IMR-90 (cell line): Measurements from ENCODE around the gene WNT10A. TPM values are rescaled to one million over a fixed set of nuclear protein-coding genes. Genes with fewer than 3 reads are reported as not detected.

Experiments
- ATAC-seq: fragments of 200-7000 bp; cut with Tn5 transposase; 2 replicates; pipeline ENCODE4 v1.9.1; 2020; ENCODE audit warnings: low read depth, mild to moderate bottlenecking, moderate library complexity
- BruUV-seq: library from RNA; stranded (reverse); fragments of 400-500 nt; replicated peaks from 2 replicates; lab custom pipeline; 2021; lab: Mats Ljungman, UMichigan
- CTCF ChIA-PET: fragments of 300-600 bp; formaldehyde crosslinking; extraction: SDS; loops from one replicate; lab custom pipeline; 2021; ENCODE audit warnings: antibody characterized with exemption; lab: Yijun Ruan, JAX
- POLR2A ChIA-PET: fragments of 300-600 bp; sonication (Branson Sonifier 250); formaldehyde crosslinking; loops from one replicate; lab custom pipeline; 2022; ENCODE audit warnings: antibody characterized with exemption; ENCODE audit not compliant: unreplicated experiment; lab: Charles Lee
- DNase-seq: peaks from one replicate; pipeline ENCODE4 v3.0.0; 2013
- H2AFZ ChIP-seq: replicated peaks from 2 replicates; pipeline ENCODE3; 2013; ENCODE audit warnings: low read length, mild to moderate bottlenecking; ENCODE audit not compliant: poor library complexity
- H2AK5ac ChIP-seq: 2 replicates; pipeline ENCODE4 v1.6.1; 2013; ENCODE audit warnings: low read depth, low read length, inconsistent platforms
- H2AK9ac ChIP-seq: replicated peaks from 2 replicates; pipeline ENCODE3; 2013; ENCODE audit warnings: mild to moderate bottlenecking, low read depth, low read length, moderate library complexity; ENCODE audit not compliant: poor library complexity
- H2BK120ac ChIP-seq: 2 replicates; pipeline ENCODE4 v1.6.1; 2013; ENCODE audit warnings: low read depth, low read length, inconsistent platforms
- H2BK15ac ChIP-seq: 3 replicates; pipeline ENCODE4 v1.6.1; 2013; ENCODE audit warnings: low read depth, low read length, inconsistent platforms
- H2BK20ac ChIP-seq: 2 replicates; pipeline ENCODE4 v1.6.1; 2013; ENCODE audit warnings: low read depth, mild to moderate bottlenecking, inconsistent platforms, low read length, moderate library complexity
- H2BK5ac ChIP-seq: 2 replicates; pipeline ENCODE4 v1.6.1; 2013; ENCODE audit warnings: mild to moderate bottlenecking, low read depth, low read length, inconsistent platforms; ENCODE audit not compliant: poor library complexity, severe bottlenecking
- H3K14ac ChIP-seq: replicated peaks from 2 replicates; pipeline ENCODE4 v1.6.1; 2013; ENCODE audit warnings: low read depth, low read length, inconsistent platforms
- H3K18ac ChIP-seq: 2 replicates; pipeline ENCODE4 v1.6.1; 2013; ENCODE audit warnings: low read depth, low read length, control low read depth
- H3K23ac ChIP-seq: 2 replicates; pipeline ENCODE4 v1.6.1; 2013; ENCODE audit warnings: low read depth, low read length, inconsistent platforms
- H3K27ac ChIP-seq: 2 replicates; pipeline ENCODE4 v1.5.1; 2013; ENCODE audit warnings: mild to moderate bottlenecking, control low read depth, low read length; ENCODE audit not compliant: insufficient read depth
- H3K27me3 ChIP-seq: 2 replicates; pipeline ENCODE4 v1.6.1; 2013; ENCODE audit warnings: low read length; ENCODE audit not compliant: control insufficient read depth, insufficient read depth
- H3K36me3 ChIP-seq: 2 replicates; pipeline ENCODE4 v1.6.1; 2013; ENCODE audit warnings: low read length, mixed read lengths; ENCODE audit not compliant: control insufficient read depth, insufficient read depth
- H3K4ac ChIP-seq: 2 replicates; pipeline ENCODE4 v1.6.1; 2013; ENCODE audit warnings: low read depth, low read length, inconsistent platforms
- H3K4me1 ChIP-seq: 2 replicates; pipeline ENCODE4 v1.6.1; 2013; ENCODE audit warnings: low read length, mixed read lengths; ENCODE audit not compliant: control insufficient read depth, insufficient read depth
- H3K4me2 ChIP-seq: 2 replicates; pipeline ENCODE4 v1.6.1; 2013; ENCODE audit warnings: low read depth, mild to moderate bottlenecking, control low read depth, low read length, moderate library complexity
- H3K4me3 ChIP-seq: 2 replicates; pipeline ENCODE4 v1.5.1; 2013; ENCODE audit warnings: low read depth, mild to moderate bottlenecking, control low read depth, low read length, moderate library complexity; ENCODE audit not compliant: insufficient read depth
- H3K56ac ChIP-seq: 2 replicates; pipeline ENCODE4 v1.6.1; 2013; ENCODE audit warnings: low read length, inconsistent platforms; ENCODE audit not compliant: insufficient read depth; ENCODE audit errors: extremely low read depth
- H3K79me1 ChIP-seq, 2 experiments: 2 replicates each; pipeline ENCODE4 v1.6.1; 2013; ENCODE audit warnings: low read length in 2 of 2, inconsistent platforms in 1 of 2, low read depth in 1 of 2
- H3K9ac ChIP-seq: 2 replicates; pipeline ENCODE4 v1.6.1; 2013; ENCODE audit warnings: low read depth, low read length, control low read depth
- H3K9me1 ChIP-seq: 2 replicates; pipeline ENCODE4 v1.6.1; 2013; ENCODE audit warnings: low read length, inconsistent platforms; ENCODE audit not compliant: insufficient read depth
- H3K9me3 ChIP-seq: 2 replicates; pipeline ENCODE4 v1.6.1; 2013; ENCODE audit warnings: low read length; ENCODE audit not compliant: control insufficient read depth, insufficient read depth
- H4K20me1 ChIP-seq: 2 replicates; pipeline ENCODE4 v1.6.1; 2013; ENCODE audit warnings: low read length, inconsistent platforms; ENCODE audit not compliant: insufficient read depth
- H4K5ac ChIP-seq: 2 replicates; pipeline ENCODE4 v1.6.1; 2013; ENCODE audit warnings: mild to moderate bottlenecking, low read depth, low read length, control low read depth
- H4K8ac ChIP-seq, 2 experiments: 2 replicates each; pipeline ENCODE4 v1.6.1; 2013; ENCODE audit warnings: low read depth in 2 of 2, low read length in 2 of 2, control low read depth in 1 of 2, inconsistent platforms in 1 of 2
- H4K91ac ChIP-seq: 2 replicates; pipeline ENCODE4 v1.6.1; 2013; ENCODE audit warnings: low read depth, low read length, inconsistent platforms; ENCODE audit not compliant: insufficient read depth
- MAFK ChIP-seq: IDR thresholded peaks from 2 replicates; pipeline ENCODE4 v1.6.1; 2012; ENCODE audit warnings: low read depth, low read length, improper control_type of control experiment
- RFX5 ChIP-seq: IDR thresholded peaks from 2 replicates; pipeline ENCODE4 v1.8.0; 2012; ENCODE audit warnings: low read depth, mild to moderate bottlenecking, low read length, moderate library complexity
- WGBS, 2 experiments: methylation state at CpG; one replicate each; pipeline versions ENCODE4 v1.1.5 to v1.1.7; 2013; ENCODE audit warnings: missing lambda C conversion rate in 2 of 2; ENCODE audit not compliant: insufficient read length in 1 of 2; ENCODE audit errors: extremely low coverage in 2 of 2; 5-methylcytosine and 5-hydroxymethylcytosine counted together
- dilution Hi-C: fragments of 300-500 bp; cut with HindIII; formaldehyde crosslinking; loops from one replicate; pipeline ENCODE4 v1.14.3; 2018; ENCODE audit warnings: low sequenced_read_pairs; ENCODE audit not compliant: unreplicated experiment
- in situ Hi-C: fragments of 300-500 bp; cut with MboI; formaldehyde crosslinking; loops from 3 replicates; pipeline ENCODE4 v1.14.3; 2019; ENCODE audit warnings: low sequenced_read_pairs, inconsistent platforms, mixed read lengths
- intact Hi-C: fragments of 100-400 bp; cut with micrococcal nuclease; formaldehyde crosslinking; loops from 2 replicates; pipeline ENCODE4 v1.10.0; 2022
- polyA plus RNA-seq, 3 experiments: library from polyadenylated mRNA; depleted of rRNA; stranded (reverse); fragments of >200 nt; gene quantifications; 2 replicates each; pipeline ENCODE4 v1.2.3, GENCODE V29; 2012; ENCODE audit warnings: low replicate concordance in 1 of 3
- total RNA-seq: library from RNA; depleted of rRNA; stranded (reverse); fragments of >200 nt; gene quantifications from 2 replicates; pipeline ENCODE4 v1.2.3, GENCODE V29; 2012

Gene WNT10A
- total and polyA plus RNA-seq, 2 of the 4 experiments (the other 2 are of a cell fraction): not detected

DNA sequence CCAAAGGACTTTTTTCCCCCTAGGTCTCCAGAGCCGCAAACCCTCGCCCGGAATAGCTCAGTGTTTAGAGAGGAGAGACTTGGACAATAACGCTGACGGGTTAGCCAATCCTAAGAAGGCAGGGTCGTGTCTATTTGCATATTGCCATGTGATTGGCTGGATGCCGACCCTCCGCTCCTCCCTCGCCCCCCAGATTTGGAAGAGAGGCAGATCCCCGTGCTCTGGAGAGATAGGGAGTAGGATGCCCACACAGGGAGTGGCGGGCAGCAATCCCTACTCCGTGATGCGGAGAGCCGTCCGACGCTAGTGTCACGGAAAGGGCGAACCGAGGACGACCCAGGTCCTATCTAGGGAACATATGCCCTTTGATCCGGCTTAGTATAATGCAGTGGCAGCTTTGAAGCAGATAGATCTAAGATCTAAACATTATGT is 19.7 kb upstream of the WNT10A start:
- no peaks in the 10 kb centered on the region for H3K36me3 ChIP-seq
- intact Hi-C loops: no loop called here
- DNase-seq (peak; percentile 37), ATAC-seq (peak; percentile 81)
- H3K27ac ChIP-seq: no peak overlapping the region
- H2BK5ac ChIP-seq: no peak overlapping the region
- WGBS, 2 experiments: no CpG with 5 or more reads among the region's 21 CpGs
- H4K91ac ChIP-seq: no peak overlapping the region
- H3K9me3 ChIP-seq: peaks cover 2% of the 10 kb centered on the region; the same call in 1 of the 2 replicates
- H2BK120ac ChIP-seq: no peak overlapping the region
- H3K4me3 ChIP-seq: no peak overlapping the region
- peak overlapping the region; percentile 11; the same call in 1 of the 2 replicates for H3K23ac ChIP-seq
- ChIA-PET CTCF (interaction anchor here (1.0 kb wide), 1 partner anchor 14 kb away, joined by 3 read pairs; no protein-coding TSS in a partner anchor), POLR2A (interaction anchor here (0.5 kb wide), 1 partner anchor 602 kb away, joined by 6 read pairs; no protein-coding TSS in a partner anchor)
- peak overlapping the region; percentile 2 for H2AFZ ChIP-seq
- peaks cover 82% of the 10 kb centered on the region for H3K27me3 ChIP-seq
- no peak overlapping the region for H4K5ac ChIP-seq
- no peak overlapping the region for H2AK5ac ChIP-seq
- no peak overlapping the region for H2AK9ac ChIP-seq
- H3K4me1 ChIP-seq: peaks cover 5% of the 10 kb centered on the region; the same call in 1 of the 2 replicates
- no peak overlapping the region for H3K9ac ChIP-seq
- H2BK15ac ChIP-seq: no peak overlapping the region
- TF ChIP-seq RFX5 (no peak), MAFK (no peak)
- H3K9me1 ChIP-seq: no peaks in the 10 kb centered on the region
- H4K20me1 ChIP-seq: no peaks in the 10 kb centered on the region; the same call in 1 of the 2 replicates
- no TSS peak for BruUV-seq
- no peak overlapping the region for H3K56ac ChIP-seq
- no peak overlapping the region for H3K4ac ChIP-seq
- in situ Hi-C loops: no loop called here
- H3K4me2 ChIP-seq: no peak overlapping the region; the same call in 1 of the 2 replicates
- H3K18ac ChIP-seq: no peak overlapping the region
- no peaks in the 10 kb centered on the region for H3K79me1 ChIP-seq
- no peak overlapping the region for H2BK20ac ChIP-seq
- no peak overlapping the region for H3K14ac ChIP-seq
- H4K8ac ChIP-seq: no peak overlapping the region
- dilution Hi-C loops: no loop called here
